Renal cortex interstitium (tissue), 11 donors: ENCODE measurements around the gene LINC00237. TPM values are rescaled to one million over a fixed set of nuclear protein-coding genes. Genes with fewer than 3 reads are reported as not detected.

Experiments
- DNase-seq, 11 donors: peaks; one replicate each; pipeline ENCODE4 v3.0.0-alpha.2; 2013; ENCODE audit warnings: low read depth in 9 of 11, low spot score in 4 of 11; ENCODE audit errors: extremely low read depth in 1 of 11
- polyA plus RNA-seq, 3 donors: library from polyadenylated mRNA; unstranded; fragments of 120-200 nt; gene quantifications; one replicate each; pipeline ENCODE4 v1.2.1, GENCODE V29; 2013; ENCODE audit not compliant: insufficient read length in 3 of 3

LINC00237 gene
- polyA plus RNA-seq, 3 donors = not detected

DNA sequence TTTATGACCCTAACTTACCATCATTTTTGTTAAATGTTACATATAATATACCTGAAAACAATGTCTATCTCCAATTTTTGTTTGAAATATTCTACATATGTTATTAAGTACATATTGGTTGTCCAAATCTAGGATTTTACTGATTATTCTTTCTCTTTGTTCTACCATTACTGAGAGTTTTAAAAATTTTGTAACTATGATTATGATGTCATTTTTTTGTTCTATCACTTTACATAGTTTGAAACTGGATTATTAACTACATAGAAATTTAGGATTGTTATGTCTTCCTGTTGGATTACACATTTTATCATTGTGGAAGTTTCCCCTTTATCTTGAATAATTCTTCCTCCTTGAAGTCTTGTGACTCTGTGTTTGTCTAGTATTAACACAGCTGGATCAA is 41.2 kb downstream of the LINC00237 start:
- no peak for DNase-seq

DNA sequence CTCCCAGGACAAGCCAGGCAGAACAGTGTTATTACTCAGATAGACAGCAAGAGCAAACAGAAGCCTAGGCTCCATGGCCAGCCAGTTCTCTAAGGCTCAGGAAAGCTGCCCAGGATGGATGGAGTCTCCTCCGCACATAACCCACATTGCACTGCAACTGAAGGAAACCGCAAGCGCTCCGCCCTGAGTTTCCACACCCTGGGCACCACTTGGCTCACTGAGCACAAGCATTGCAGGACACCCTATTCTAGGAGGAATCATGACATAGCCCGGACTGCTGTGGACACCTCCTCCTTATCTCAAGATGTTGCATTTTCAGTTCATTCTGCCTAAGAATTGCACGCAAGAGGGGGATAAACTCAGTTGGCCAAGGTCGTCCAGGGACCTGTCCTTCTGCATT is 42.9 kb downstream of the LINC00237 start:
- DNase-seq = no peak

DNA sequence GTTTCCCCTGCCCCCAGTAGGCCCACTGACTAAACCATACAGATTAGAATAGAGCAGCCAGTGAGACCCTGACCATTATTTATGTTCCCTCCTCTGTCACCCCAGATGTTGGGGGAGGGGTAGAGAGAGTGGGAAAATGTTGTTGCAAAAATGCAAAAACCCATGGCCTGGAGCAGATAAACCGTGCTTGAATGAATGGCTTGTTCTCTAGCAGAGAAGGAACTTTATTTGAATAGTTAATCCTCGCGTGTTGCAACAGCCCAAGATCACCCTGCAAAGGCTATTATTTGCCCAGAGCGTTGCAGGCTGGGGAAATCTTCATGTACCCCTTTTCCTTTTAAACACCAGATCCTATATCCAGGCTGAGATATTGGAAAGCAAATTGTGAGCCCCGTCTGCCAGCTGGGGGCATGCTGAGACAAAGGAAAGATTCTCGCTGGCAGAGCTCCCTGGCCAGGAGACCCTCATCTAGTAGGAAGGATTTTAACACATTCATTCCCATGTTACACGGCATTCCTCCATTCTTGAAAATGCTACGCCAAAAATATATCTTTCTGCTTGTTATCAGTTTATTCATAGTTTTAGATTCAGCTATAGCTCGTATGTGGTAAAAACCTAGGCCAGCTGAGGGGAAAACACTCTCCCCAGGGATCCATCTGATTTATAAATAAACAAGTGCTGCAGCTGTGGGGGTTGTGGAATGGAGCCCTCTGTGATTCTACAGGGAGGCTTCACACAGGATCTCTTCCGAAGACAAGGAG is 53.0 kb downstream of the LINC00237 start:
- no peak for DNase-seq

DNA sequence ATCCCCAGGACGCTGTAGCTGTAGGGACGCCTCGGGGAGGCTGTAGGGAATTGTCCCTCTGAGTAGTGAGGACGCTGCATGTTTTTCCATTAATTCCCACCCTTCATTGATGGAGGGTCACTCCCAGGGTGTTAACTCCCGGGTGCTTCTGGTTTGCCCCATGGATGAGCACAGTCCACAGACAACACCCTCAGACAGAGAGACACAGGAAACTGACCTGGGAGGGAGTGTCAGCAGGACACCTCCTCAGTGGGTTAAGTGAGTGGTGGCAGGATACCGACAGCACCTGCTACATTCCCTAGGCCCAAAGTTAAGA is 53.5 kb downstream of the LINC00237 start:
- no peak for DNase-seq

DNA sequence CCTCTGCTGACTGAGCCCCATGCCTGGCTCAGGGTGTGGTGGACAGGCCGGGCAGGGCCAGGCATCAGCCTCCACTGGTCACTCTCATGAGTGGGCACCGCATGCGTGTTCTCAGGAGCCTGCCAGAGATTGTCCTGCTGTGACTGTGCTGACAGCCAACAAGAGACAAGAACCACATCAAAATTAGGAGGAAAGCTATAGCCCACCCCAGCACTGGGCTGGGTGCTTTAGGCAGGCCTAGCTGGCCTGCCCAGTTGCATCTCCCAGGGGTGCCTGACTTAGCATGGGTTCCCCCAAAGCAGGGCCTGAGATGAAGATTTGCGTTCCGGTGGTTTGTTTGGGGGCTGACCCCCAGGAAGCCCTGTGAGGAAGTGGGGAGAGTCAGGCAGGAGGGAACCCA is 53.9 kb downstream of the LINC00237 start:
- DNase-seq = no peak

DNA sequence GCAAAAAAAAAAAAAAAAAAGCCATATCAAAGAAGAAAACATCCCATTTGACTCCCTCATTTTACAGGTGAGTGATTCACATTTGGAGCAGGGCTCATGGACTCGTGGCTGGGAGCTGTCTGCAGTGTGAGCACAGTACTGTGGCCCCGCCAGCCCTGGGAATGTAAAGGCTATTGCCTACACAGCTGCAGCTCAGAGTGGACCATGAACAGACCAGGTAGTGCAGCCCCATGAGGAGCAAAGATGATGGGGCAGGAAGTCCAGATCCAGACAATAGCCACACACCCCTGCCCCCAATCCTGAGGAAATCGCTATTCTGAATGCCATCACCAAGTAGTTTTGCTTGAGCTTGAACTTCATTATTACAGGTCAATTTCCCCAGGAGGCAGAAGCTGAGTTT is 55.4 kb downstream of the LINC00237 start:
- no peak for DNase-seq

DNA sequence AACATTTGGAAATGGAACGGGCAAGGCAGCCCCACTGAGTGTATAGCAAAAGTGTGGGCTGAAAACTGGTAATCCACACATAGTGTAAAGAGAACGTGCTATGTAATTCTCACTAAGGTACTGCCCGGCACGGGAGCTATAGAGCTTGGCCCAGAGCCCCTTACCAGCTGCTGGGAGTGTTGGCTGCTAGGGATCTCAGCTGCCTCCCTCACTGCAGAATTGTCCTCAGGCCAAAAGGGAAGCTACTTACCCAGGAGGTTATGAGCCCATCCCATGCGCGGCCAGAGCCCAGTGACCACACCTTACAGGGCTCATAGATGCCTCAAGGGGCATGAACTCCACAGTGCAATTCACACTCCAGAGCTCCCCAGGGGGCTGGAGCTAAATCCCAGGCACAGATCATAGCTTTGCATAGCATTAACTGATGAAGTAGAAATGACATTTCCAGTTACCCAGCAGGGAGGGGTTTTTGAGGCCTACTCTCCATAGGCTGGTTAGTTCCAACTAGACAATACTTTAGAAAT is 56.8 kb downstream of the LINC00237 start:
- no peak for DNase-seq

DNA sequence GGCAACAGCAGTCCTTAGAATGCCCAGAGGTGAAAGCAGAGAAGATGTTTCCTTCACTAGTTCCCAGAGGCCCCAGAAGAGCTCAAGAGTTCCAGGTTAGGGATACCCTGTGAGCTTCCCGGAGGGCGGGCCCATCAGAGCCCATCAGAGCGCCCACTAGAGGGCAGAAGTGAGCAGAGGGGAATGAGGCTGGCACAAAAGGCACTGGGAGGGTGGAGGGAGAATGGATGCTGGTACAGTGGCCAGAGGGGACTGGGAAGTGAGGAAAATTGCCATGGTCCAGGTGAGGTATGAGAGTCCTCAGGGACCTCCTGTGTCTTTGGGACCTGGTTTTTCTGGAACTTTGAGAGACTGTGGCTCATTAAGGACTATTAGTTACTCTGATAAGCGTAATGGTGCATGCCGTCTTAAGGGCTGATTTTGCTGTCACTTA is 57.3 kb downstream of the LINC00237 start:
- DNase-seq = no peak

DNA sequence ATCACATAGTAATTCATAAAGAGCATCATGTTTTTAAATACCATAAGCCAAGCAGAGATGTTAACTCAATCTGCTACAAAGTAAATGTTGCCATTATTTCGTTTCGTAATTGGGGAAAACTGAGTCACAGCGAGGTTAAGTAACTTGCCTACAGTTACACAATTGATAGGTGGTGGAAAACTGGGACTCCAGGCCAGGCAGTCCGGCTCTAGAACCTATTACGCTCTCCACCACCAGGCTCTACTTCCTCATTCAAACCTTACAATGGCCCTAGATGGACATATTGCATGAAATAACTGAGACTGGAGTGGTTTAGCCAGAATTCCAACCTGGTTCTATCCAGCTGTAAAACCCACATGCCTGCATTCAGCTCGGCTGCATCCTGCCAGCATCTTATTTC is 58.2 kb downstream of the LINC00237 start:
- no peak for DNase-seq

DNA sequence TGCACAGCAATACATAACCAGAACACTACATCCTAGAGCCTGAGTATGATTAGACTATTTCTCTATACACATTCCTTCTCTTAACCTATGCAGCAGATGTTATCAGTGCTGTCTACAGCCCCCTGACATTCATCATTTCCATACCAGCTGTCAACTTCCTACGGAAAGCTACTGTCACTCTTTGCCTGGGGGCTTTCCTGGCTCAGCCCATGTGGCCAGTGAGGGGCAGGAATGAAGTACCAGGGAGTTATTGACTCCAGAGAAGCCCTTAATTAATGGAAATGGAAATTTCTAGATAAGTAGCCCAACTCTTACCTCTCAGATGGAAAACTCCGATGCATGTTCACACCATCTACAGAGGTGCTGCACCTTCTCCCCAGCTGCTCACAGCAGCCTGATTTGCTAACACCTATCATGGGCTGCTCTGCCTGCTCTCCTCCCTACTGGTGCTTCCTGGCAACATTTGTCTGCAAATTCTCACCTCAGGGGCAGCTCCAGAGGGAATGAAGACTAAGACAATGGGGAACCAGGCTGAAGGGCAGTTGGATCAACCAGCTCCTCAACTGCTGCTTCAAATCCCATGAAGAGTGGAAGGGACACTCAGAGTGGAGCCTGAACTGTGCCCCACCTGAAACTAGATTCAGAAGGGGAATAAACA is 59.6 kb downstream of the LINC00237 start:
- no peak for DNase-seq

Other genes with a start within 250 kb of the LINC00237 start
- gene KIZ, start 19.7 kb upstream of the LINC00237 start, polyA plus RNA-seq = 10 to 100 TPM; 31.3 to 42.8 (median 38.9) TPM
- gene XRN2, start 197.0 kb upstream of the LINC00237 start, polyA plus RNA-seq = 100 to 1,000 TPM in 1 of 3 donors, 10 to 100 TPM in 2; 89.3 to 108 (median 96.8) TPM